WTC11 (cell line): Measurements from ENCODE around the gene BET1L. TPM values are rescaled to one million over a fixed set of nuclear protein-coding genes. Genes with fewer than 3 reads are reported as not detected.
A peak's percentile ranks its signal among the peaks of the same experiment; 100 is the strongest.

Source experiments
- ATAC-seq: fragments of 200-7000 bp; cut with Tn5 transposase; 2 replicates; pipeline ENCODE4 v1.10.0; 2021; ENCODE audit warnings: mild to moderate bottlenecking, moderate library complexity
- CTCF ChIA-PET: fragments of 300-600 bp; sonication (Branson Sonifier 250); formaldehyde crosslinking; loops from one replicate; lab custom pipeline; 2021; ENCODE audit warnings: antibody characterized with exemption; lab: Charles Lee
- POLR2A ChIA-PET: fragments of 350-600 bp; sonication (Branson Sonifier 250); formaldehyde crosslinking; loops from one replicate; lab custom pipeline; 2021; ENCODE audit warnings: antibody characterized with exemption; lab: Charles Lee
- DNase-seq: peaks from one replicate; pipeline ENCODE4 v3.0.0; 2021; ENCODE audit warnings: low spot score
- H3K27ac Mint-ChIP-seq: 2 replicates; pipeline ENCODE4 v1.8.0; 2021; ENCODE audit warnings: mixed read lengths
- H3K27me3 Mint-ChIP-seq: 2 replicates; pipeline ENCODE4 v1.8.0; 2021; ENCODE audit warnings: low read depth, mild to moderate bottlenecking, moderate library complexity, mixed read lengths
- H3K36me3 Mint-ChIP-seq: 2 replicates; pipeline ENCODE4 v1.8.0; 2021; ENCODE audit warnings: mixed read lengths
- H3K4me1 Mint-ChIP-seq: 2 replicates; pipeline ENCODE4 v1.8.0; 2022; ENCODE audit warnings: mixed read lengths
- H3K4me3 Mint-ChIP-seq: 2 replicates; pipeline ENCODE4 v1.8.0; 2021; ENCODE audit warnings: mild to moderate bottlenecking, moderate library complexity, mixed read lengths
- H3K9me3 Mint-ChIP-seq: 2 replicates; pipeline ENCODE4 v1.8.0; 2021; ENCODE audit warnings: mixed read lengths
- CREB1 ChIP-seq: sonication (generic); formaldehyde crosslinking; IDR thresholded peaks from 2 replicates; pipeline ENCODE4 v1.8.0; 2023; ENCODE audit warnings: mild to moderate bottlenecking, missing genetic modification reagents
- EMX1 ChIP-seq: fragments of 250-450 bp; sonication (Bioruptor Pico); IDR thresholded peaks from 2 replicates; pipeline ENCODE4 v1.8.0; 2021; ENCODE audit warnings: mild to moderate bottlenecking
- ETV6 ChIP-seq: sonication (generic); formaldehyde crosslinking; IDR thresholded peaks from 2 replicates; pipeline ENCODE4 v1.8.1; 2022; ENCODE audit warnings: mild to moderate bottlenecking, missing genetic modification reagents
- FOXJ3 ChIP-seq: sonication (generic); formaldehyde crosslinking; IDR thresholded peaks from 2 replicates; pipeline ENCODE4 v1.9.0; 2021; ENCODE audit warnings: missing genetic modification reagents, mild to moderate bottlenecking, borderline replicate concordance
- GRHL2 ChIP-seq: fragments of 250-450 bp; sonication (Bioruptor Pico); IDR thresholded peaks from 2 replicates; pipeline ENCODE4 v1.8.0; 2022; ENCODE audit warnings: mild to moderate bottlenecking, moderate library complexity; ENCODE audit not compliant: insufficient replicate concordance, severe bottlenecking
- IRF2 ChIP-seq: sonication (generic); formaldehyde crosslinking; IDR thresholded peaks from 2 replicates; pipeline ENCODE4 v1.8.0; 2022; ENCODE audit warnings: low read depth, missing genetic modification reagents, borderline replicate concordance
- JAZF1 ChIP-seq: fragments of 250-450 bp; sonication (Bioruptor Pico); IDR thresholded peaks from 2 replicates; pipeline ENCODE4 v1.9.0; 2021; ENCODE audit warnings: moderate library complexity, mild to moderate bottlenecking, inconsistent platforms
- JUN ChIP-seq: sonication (generic); formaldehyde crosslinking; IDR thresholded peaks from 2 replicates; pipeline ENCODE4 v1.8.0; 2023; ENCODE audit warnings: mild to moderate bottlenecking, missing genetic modification reagents
- KAT7 ChIP-seq: sonication (generic); formaldehyde crosslinking; IDR thresholded peaks from 2 replicates; pipeline ENCODE4 v1.8.1; 2023; ENCODE audit warnings: missing genetic modification reagents, mild to moderate bottlenecking, borderline replicate concordance
- MYBL2 ChIP-seq: sonication (generic); formaldehyde crosslinking; IDR thresholded peaks from 2 replicates; pipeline ENCODE4 v1.8.1; 2023; ENCODE audit warnings: mild to moderate bottlenecking, moderate library complexity, missing genetic modification reagents
- NFATC4 ChIP-seq: fragments of 250-450 bp; sonication (Bioruptor Pico); IDR thresholded peaks from 2 replicates; pipeline ENCODE4 v1.9.0; 2021; ENCODE audit warnings: mild to moderate bottlenecking
- NFYB ChIP-seq: sonication (generic); formaldehyde crosslinking; conservative IDR thresholded peaks from 2 replicates; pipeline ENCODE4 v1.8.0; 2022; ENCODE audit warnings: low read depth, missing genetic modification reagents
- NR1H2 ChIP-seq: sonication (generic); formaldehyde crosslinking; IDR thresholded peaks from 2 replicates; pipeline ENCODE4 v1.9.0; 2021; ENCODE audit warnings: mild to moderate bottlenecking, moderate library complexity, missing genetic modification reagents
- PRRX2 ChIP-seq: fragments of 250-450 bp; sonication (Bioruptor Pico); IDR thresholded peaks from 2 replicates; pipeline ENCODE4 v1.8.0; 2021; ENCODE audit warnings: mild to moderate bottlenecking
- SMAD4 ChIP-seq: sonication (generic); formaldehyde crosslinking; IDR thresholded peaks from 2 replicates; pipeline ENCODE4 v1.8.0; 2022; ENCODE audit warnings: mild to moderate bottlenecking, missing genetic modification reagents
- TCF7 ChIP-seq: sonication (generic); formaldehyde crosslinking; IDR thresholded peaks from 2 replicates; pipeline ENCODE4 v1.8.0; 2022; ENCODE audit warnings: mild to moderate bottlenecking, low read depth, missing genetic modification reagents, moderate library complexity
- TEAD4 ChIP-seq: sonication (generic); formaldehyde crosslinking; IDR thresholded peaks from 2 replicates; pipeline ENCODE4 v1.8.0; 2022; ENCODE audit warnings: mild to moderate bottlenecking, missing genetic modification reagents
- ZNF121 ChIP-seq: sonication (generic); formaldehyde crosslinking; IDR thresholded peaks from 2 replicates; pipeline ENCODE4 v1.8.0; 2023; ENCODE audit warnings: missing genetic modification reagents
- ZNF317 ChIP-seq: sonication (generic); formaldehyde crosslinking; IDR thresholded peaks from 2 replicates; pipeline ENCODE4 v1.8.1; 2023; ENCODE audit warnings: low read depth, mild to moderate bottlenecking, moderate library complexity, missing genetic modification reagents, borderline replicate concordance
- total RNA-seq: library from RNA; stranded (reverse); gene quantifications from 3 replicates; pipeline ENCODE4 v1.2.3, GENCODE V29; 2021
- TF ChIP-seq, protein P1 (sequence below): sonication (generic); formaldehyde crosslinking; IDR thresholded peaks from 2 replicates; pipeline ENCODE4 v1.8.1; 2023; ENCODE audit warnings: mild to moderate bottlenecking, moderate library complexity, missing genetic modification reagents
- TF ChIP-seq, protein P2 (sequence below): sonication (generic); formaldehyde crosslinking; IDR thresholded peaks from 2 replicates; pipeline ENCODE4 v1.8.1; 2023; ENCODE audit warnings: mild to moderate bottlenecking, missing genetic modification reagents, moderate library complexity
- TF ChIP-seq, protein P3 (sequence below): sonication (generic); formaldehyde crosslinking; IDR thresholded peaks from 2 replicates; pipeline ENCODE4 v1.8.1; 2023; ENCODE audit warnings: mild to moderate bottlenecking, missing genetic modification reagents, borderline replicate concordance
- TF ChIP-seq, protein P4 (sequence below): fragments of 250-450 bp; sonication (Bioruptor Pico); IDR thresholded peaks from 2 replicates; pipeline ENCODE4 v1.9.0; 2021; ENCODE audit warnings: mild to moderate bottlenecking, borderline replicate concordance
- TF ChIP-seq, protein P5 (sequence below): sonication (generic); formaldehyde crosslinking; IDR thresholded peaks from 2 replicates; pipeline ENCODE4 v1.8.1; 2023; ENCODE audit warnings: mild to moderate bottlenecking, missing genetic modification reagents

Gene BET1L
- total RNA-seq, 1 experiment from 2014 or later: 51.4 TPM

DNA sequence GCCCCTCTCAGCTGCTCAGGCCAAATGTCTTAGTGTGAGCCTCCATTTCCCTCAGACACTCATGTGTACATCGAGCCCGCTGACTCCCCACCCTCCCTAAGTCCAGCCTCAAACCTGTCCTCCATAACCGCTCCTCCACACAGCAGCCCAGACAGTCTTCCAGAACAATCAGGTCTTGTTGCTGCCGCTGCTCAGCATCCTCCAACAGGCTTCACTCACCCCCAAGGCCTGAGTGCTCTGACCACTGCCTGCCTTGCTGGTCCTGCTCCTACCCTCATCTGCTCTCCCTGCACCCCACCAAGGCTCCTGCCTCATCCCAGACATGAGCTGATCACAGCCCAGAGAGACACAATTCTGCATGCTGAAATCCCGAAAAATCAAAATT is 46.7 kb upstream of the BET1L start:
- no peaks in the 10 kb centered on the region for H3K9me3 Mint-ChIP-seq
- CTCF ChIA-PET: interaction anchor here (1.1 to 4.5 kb wide), 2 partner anchors 23 to 111 kb away, joined by 3 to 96 read pairs; no protein-coding TSS in a partner anchor
- H3K4me3 Mint-ChIP-seq: no peak overlapping the region
- DNase-seq (no peak), ATAC-seq (no peak)
- peaks cover 6% of the 10 kb centered on the region; the same call in 1 of the 2 replicates for H3K4me1 Mint-ChIP-seq
- POLR2A ChIA-PET: interaction anchor here (1.6 kb wide), 1 partner anchor 8 kb away, joined by 3 read pairs; no protein-coding TSS in a partner anchor
- no peaks in the 10 kb centered on the region for H3K27me3 Mint-ChIP-seq
- H3K27ac Mint-ChIP-seq: peak overlapping the region; percentile 5; the same call in 1 of the 2 replicates
- TF ChIP-seq, protein P1, sequence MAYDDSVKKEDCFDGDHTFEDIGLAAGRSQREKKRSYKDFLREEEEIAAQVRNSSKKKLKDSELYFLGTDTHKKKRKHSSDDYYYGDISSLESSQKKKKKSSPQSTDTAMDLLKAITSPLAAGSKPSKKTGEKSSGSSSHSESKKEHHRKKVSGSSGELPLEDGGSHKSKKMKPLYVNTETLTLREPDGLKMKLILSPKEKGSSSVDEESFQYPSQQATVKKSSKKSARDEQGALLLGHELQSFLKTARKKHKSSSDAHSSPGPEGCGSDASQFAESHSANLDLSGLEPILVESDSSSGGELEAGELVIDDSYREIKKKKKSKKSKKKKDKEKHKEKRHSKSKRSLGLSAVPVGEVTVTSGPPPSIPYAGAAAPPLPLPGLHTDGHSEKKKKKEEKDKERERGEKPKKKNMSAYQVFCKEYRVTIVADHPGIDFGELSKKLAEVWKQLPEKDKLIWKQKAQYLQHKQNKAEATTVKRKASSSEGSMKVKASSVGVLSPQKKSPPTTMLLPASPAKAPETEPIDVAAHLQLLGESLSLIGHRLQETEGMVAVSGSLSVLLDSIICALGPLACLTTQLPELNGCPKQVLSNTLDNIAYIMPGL (CRISPR knock-in tag): no peak
- TF ChIP-seq, protein P2, sequence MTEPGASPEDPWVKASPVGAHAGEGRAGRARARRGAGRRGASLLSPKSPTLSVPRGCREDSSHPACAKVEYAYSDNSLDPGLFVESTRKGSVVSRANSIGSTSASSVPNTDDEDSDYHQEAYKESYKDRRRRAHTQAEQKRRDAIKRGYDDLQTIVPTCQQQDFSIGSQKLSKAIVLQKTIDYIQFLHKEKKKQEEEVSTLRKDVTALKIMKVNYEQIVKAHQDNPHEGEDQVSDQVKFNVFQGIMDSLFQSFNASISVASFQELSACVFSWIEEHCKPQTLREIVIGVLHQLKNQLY (CRISPR knock-in tag): no peak
- TF ChIP-seq TCF7 (CRISPR knock-in tag) (no peak), MYBL2 (CRISPR knock-in tag) (no peak), SMAD4 (CRISPR knock-in tag) (no peak), NR1H2 (CRISPR knock-in tag) (no peak), IRF2 (CRISPR knock-in tag) (no peak), GRHL2 (CRISPR knock-in tag) (no peak), NFYB (CRISPR knock-in tag) (no peak), PRRX2 (CRISPR knock-in tag) (no peak), TEAD4 (CRISPR knock-in tag) (no peak), KAT7 (CRISPR knock-in tag) (no peak), CREB1 (CRISPR knock-in tag) (no peak), ETV6 (CRISPR knock-in tag) (no peak), JUN (no peak), ZNF121 (CRISPR knock-in tag) (no peak), JAZF1 (CRISPR knock-in tag) (no peak), EMX1 (no peak), ZNF317 (CRISPR knock-in tag) (no peak)
- TF ChIP-seq, protein P3, sequence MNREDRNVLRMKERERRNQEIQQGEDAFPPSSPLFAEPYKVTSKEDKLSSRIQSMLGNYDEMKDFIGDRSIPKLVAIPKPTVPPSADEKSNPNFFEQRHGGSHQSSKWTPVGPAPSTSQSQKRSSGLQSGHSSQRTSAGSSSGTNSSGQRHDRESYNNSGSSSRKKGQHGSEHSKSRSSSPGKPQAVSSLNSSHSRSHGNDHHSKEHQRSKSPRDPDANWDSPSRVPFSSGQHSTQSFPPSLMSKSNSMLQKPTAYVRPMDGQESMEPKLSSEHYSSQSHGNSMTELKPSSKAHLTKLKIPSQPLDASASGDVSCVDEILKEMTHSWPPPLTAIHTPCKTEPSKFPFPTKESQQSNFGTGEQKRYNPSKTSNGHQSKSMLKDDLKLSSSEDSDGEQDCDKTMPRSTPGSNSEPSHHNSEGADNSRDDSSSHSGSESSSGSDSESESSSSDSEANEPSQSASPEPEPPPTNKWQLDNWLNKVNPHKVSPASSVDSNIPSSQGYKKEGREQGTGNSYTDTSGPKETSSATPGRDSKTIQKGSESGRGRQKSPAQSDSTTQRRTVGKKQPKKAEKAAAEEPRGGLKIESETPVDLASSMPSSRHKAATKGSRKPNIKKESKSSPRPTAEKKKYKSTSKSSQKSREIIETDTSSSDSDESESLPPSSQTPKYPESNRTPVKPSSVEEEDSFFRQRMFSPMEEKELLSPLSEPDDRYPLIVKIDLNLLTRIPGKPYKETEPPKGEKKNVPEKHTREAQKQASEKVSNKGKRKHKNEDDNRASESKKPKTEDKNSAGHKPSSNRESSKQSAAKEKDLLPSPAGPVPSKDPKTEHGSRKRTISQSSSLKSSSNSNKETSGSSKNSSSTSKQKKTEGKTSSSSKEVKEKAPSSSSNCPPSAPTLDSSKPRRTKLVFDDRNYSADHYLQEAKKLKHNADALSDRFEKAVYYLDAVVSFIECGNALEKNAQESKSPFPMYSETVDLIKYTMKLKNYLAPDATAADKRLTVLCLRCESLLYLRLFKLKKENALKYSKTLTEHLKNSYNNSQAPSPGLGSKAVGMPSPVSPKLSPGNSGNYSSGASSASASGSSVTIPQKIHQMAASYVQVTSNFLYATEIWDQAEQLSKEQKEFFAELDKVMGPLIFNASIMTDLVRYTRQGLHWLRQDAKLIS (CRISPR knock-in tag): no peak
- H3K36me3 Mint-ChIP-seq: peaks cover 39% of the 10 kb centered on the region

DNA sequence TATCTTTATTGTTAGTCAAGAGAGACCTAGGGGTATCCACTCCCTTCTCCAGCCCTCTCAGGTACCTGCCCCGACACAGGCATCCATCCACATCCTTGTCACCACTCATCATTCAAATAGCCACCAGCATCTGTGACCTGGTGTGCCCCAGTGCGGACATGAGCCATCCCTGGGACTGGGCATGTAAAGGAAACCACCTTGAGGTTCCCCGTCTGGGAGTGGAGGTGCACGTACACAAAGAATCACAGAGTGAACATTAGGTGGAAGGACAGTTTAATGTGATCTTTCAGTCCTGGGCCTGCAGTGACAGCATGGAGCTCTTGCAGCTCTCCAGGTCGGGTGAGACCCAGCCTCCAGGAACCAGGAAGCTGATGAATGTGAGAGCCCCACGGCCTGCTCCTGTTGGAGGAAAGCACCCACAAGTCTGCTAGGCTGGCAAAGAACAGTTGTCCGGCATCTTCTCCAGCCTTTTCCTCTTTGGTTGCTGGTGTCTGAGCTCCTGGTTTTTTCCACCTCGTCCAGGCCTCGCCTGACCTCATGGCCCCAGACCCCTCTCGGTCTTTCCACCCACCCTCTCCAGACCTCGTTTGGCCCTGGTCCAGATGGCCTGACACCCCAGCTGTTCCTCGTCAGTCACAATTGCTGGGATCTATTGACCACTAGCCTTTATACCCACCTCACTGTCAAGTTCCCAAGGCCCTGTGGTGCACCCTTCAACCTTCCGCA is 46.1 kb upstream of the BET1L start:
- Mint-ChIP-seq H3K9me3 (no peaks in the 10 kb centered on the region), H3K27ac (no peak overlapping the region), H3K4me3 (no peak overlapping the region), H3K4me1 (peaks cover 6% of the 10 kb centered on the region; the same call in 1 of the 2 replicates), H3K36me3 (peaks cover 45% of the 10 kb centered on the region), H3K27me3 (no peaks in the 10 kb centered on the region)
- no peak for ATAC-seq
- CTCF ChIA-PET: interaction anchor here (0.6 to 4.5 kb wide), 3 partner anchors 23 to 112 kb away, joined by 3 to 96 read pairs (median 4); no protein-coding TSS in a partner anchor
- POLR2A ChIA-PET: interaction anchor here (1.6 kb wide), 1 partner anchor 9 kb away, joined by 3 read pairs; no protein-coding TSS in a partner anchor
- no peak for DNase-seq
- TF ChIP-seq NFATC4 (CRISPR knock-in tag) (no peak), TEAD4 (CRISPR knock-in tag) (no peak), FOXJ3 (CRISPR knock-in tag) (no peak), JAZF1 (CRISPR knock-in tag) (no peak)
- TF ChIP-seq, protein P4, sequence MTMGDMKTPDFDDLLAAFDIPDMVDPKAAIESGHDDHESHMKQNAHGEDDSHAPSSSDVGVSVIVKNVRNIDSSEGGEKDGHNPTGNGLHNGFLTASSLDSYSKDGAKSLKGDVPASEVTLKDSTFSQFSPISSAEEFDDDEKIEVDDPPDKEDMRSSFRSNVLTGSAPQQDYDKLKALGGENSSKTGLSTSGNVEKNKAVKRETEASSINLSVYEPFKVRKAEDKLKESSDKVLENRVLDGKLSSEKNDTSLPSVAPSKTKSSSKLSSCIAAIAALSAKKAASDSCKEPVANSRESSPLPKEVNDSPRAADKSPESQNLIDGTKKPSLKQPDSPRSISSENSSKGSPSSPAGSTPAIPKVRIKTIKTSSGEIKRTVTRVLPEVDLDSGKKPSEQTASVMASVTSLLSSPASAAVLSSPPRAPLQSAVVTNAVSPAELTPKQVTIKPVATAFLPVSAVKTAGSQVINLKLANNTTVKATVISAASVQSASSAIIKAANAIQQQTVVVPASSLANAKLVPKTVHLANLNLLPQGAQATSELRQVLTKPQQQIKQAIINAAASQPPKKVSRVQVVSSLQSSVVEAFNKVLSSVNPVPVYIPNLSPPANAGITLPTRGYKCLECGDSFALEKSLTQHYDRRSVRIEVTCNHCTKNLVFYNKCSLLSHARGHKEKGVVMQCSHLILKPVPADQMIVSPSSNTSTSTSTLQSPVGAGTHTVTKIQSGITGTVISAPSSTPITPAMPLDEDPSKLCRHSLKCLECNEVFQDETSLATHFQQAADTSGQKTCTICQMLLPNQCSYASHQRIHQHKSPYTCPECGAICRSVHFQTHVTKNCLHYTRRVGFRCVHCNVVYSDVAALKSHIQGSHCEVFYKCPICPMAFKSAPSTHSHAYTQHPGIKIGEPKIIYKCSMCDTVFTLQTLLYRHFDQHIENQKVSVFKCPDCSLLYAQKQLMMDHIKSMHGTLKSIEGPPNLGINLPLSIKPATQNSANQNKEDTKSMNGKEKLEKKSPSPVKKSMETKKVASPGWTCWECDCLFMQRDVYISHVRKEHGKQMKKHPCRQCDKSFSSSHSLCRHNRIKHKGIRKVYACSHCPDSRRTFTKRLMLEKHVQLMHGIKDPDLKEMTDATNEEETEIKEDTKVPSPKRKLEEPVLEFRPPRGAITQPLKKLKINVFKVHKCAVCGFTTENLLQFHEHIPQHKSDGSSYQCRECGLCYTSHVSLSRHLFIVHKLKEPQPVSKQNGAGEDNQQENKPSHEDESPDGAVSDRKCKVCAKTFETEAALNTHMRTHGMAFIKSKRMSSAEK: no peak
- TF ChIP-seq, protein P5, sequence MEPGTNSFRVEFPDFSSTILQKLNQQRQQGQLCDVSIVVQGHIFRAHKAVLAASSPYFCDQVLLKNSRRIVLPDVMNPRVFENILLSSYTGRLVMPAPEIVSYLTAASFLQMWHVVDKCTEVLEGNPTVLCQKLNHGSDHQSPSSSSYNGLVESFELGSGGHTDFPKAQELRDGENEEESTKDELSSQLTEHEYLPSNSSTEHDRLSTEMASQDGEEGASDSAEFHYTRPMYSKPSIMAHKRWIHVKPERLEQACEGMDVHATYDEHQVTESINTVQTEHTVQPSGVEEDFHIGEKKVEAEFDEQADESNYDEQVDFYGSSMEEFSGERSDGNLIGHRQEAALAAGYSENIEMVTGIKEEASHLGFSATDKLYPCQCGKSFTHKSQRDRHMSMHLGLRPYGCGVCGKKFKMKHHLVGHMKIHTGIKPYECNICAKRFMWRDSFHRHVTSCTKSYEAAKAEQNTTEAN (CRISPR knock-in tag): no peak
